ENCODE results near the gene RAB5B. TPM values are rescaled to one million over a fixed set of nuclear protein-coding genes. Genes with fewer than 3 reads are reported as not detected.

RAB5B gene
- total RNA-seq, 1 experiment from 2014 or later: 48.4 TPM

GRCh38 chr12:55970775-55971174 lies 3.1 kb upstream of the RAB5B start:
- no CpG with 5 or more reads among the region's 7 CpGs for WGBS (ENCODE audit: extremely low coverage, insufficient read length, low lambda C conversion rate)
- Histone ChIP-seq H2AFZ (ENCODE audit: low read length) (no peak overlapping the region), H4K5ac (ENCODE audit: insufficient read length, low read depth, low read length) (no peak overlapping the region), H3K4me1 (ENCODE audit: insufficient read depth, low read length) (peaks cover 3% of the 10 kb centered on the region; the same call in 1 of the 2 replicates), H3K27ac (ENCODE audit: insufficient read length, low read depth, low read length) (no peak overlapping the region), H3K23ac (ENCODE audit: insufficient read length, low read depth, low read length) (no peak overlapping the region), H3T11ph (ENCODE audit: low read length) (no peak overlapping the region), H2BK5ac (ENCODE audit: insufficient read length, low read length) (no peak overlapping the region), H3K18ac (ENCODE audit: insufficient read length, low read depth, low read length) (no peak overlapping the region), H3K23me2 (ENCODE audit: insufficient read length, low read depth, low read length, poor library complexity, severe bottlenecking) (peaks cover 21% of the 10 kb centered on the region), H3K14ac (ENCODE audit: insufficient read depth, low read length) (no peak overlapping the region), H2BK12ac (ENCODE audit: insufficient read length, low read depth, low read length) (no peak overlapping the region), H2AK5ac (ENCODE audit: insufficient read length, low read length) (no peak overlapping the region), H4K91ac (ENCODE audit: insufficient read length, low read depth, low read length) (no peak overlapping the region), H2BK120ac (ENCODE audit: low read depth, low read length, poor library complexity, severe bottlenecking) (no peak overlapping the region), H3K79me1 (ENCODE audit: insufficient read depth, low read depth, low read length, poor library complexity, severe bottlenecking) (no peaks in the 10 kb centered on the region), H3K56ac (ENCODE audit: insufficient read length, low read depth, low read length) (no peak overlapping the region), H3K4ac (ENCODE audit: low read depth, low read length) (no peak overlapping the region), H3K27me3 (ENCODE audit: insufficient read depth, low read length) (no peaks in the 10 kb centered on the region), H2BK20ac (ENCODE audit: low read depth, low read length, poor library complexity, severe bottlenecking) (no peak overlapping the region), H2BK15ac (ENCODE audit: low read depth, low read length) (no peak overlapping the region), H3K4me2 (ENCODE audit: insufficient read depth, insufficient read length, low read length) (no peak overlapping the region), H4K20me1 (ENCODE audit: control insufficient read depth, insufficient read depth, insufficient read length) (no peaks in the 10 kb centered on the region), H4K8ac (replicated peaks; ENCODE audit: insufficient read length, low read depth, low read length) (no peak overlapping the region), H3K79me2 (ENCODE audit: insufficient read depth, low read length) (peaks cover 6% of the 10 kb centered on the region; the same call in 1 of the 2 replicates), H3K9ac (ENCODE audit: extremely low read depth, insufficient read length, low read length) (no peak overlapping the region), H3K9me3 (ENCODE audit: control insufficient read depth, low read depth, low read length) (no peaks in the 10 kb centered on the region)
- Mint-ChIP-seq H3K9me3 (no peaks in the 10 kb centered on the region), H3K27ac (no peak overlapping the region), H3K36me3 (ENCODE audit: insufficient read depth in 1 of 3, low read depth in 3 of 3) (peaks cover 16 to 44% (median 38%) of the 10 kb centered on the region in 3 experiments; a peak in 6 of 7 replicates), H3K27me3 (ENCODE audit: low read depth) (no peaks in the 10 kb centered on the region), H3K4me1 (peaks cover 17 to 21% of the 10 kb centered on the region in 2 experiments), H3K4me3 (no peak overlapping the region)
- DNase-seq: no peak
- TF ChIP-seq CTCF (conservative IDR thresholded peaks at IDR 0.05): no peak
